ENCODE measurements around the gene IPO4.
"Not testable (repeated sequence)": the region's sequence is repeated elsewhere in the genome, so short reads cannot be mapped to it uniquely, and the experiment has no call there.

The IPO4 gene

GRCh38 chr14:24228902-24229301 lies 40.3 kb upstream of the IPO4 start:
- no peaks in the 10 kb centered on the region for H3K27me3 Mint-ChIP-seq (ENCODE audit: low read depth)
- no peak overlapping the region for H3K4me3 Mint-ChIP-seq
- no peaks in the 10 kb centered on the region for H3K9me3 Mint-ChIP-seq
- peaks cover 12% of the 10 kb centered on the region for H3K36me3 Mint-ChIP-seq (ENCODE audit: low read depth)
- H3K27ac Mint-ChIP-seq, result no peak overlapping the region
- peaks cover 25% of the 10 kb centered on the region for H3K4me1 Mint-ChIP-seq (ENCODE audit: low read depth)

DNA sequence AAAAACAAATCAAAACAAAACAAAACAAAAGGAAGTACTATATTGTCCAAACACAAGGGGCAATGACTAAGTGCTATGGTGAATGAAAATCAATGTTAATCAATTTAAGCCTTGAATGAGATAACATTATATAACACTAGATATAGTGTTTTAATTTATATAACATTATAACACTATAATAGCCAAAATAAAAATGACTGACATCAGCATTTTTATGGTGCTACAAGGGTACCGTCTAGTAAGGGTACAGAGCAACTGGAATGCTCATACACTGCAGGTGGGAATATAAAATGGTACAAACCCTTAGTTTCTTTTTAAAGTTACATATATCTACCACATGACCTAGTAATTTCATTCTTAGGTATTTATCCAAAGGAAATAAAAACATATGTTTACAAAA lies 37.9 kb upstream of the IPO4 start:
- H3K4me3 Mint-ChIP-seq, result no peak overlapping the region
- H3K36me3 Mint-ChIP-seq (ENCODE audit: low read depth), result peaks cover 10% of the 10 kb centered on the region

GRCh38 chr14:24224618-24225071 lies 36.0 kb upstream of the IPO4 start:
- Mint-ChIP-seq H3K4me3 (no peak overlapping the region), H3K36me3 (ENCODE audit: low read depth) (peaks cover 10% of the 10 kb centered on the region), H3K9me3 (no peaks in the 10 kb centered on the region), H3K27ac (no peak overlapping the region), H3K27me3 (ENCODE audit: low read depth) (no peaks in the 10 kb centered on the region), H3K4me1 (ENCODE audit: low read depth) (peaks cover 13% of the 10 kb centered on the region)

More for the DNA sequence above, 37.9 kb upstream of the IPO4 start:
- Mint-ChIP-seq H3K9me3 (no peaks in the 10 kb centered on the region), H3K27ac (no peak overlapping the region), H3K27me3 (ENCODE audit: low read depth) (no peaks in the 10 kb centered on the region), H3K4me1 (ENCODE audit: low read depth) (peaks cover 17% of the 10 kb centered on the region)

GRCh38 chr14:24222987-24223386 lies 34.4 kb upstream of the IPO4 start:
- not testable (repeated sequence) for H3K9me3 Mint-ChIP-seq; H3K27me3 Mint-ChIP-seq (ENCODE audit: low read depth); H3K4me3 Mint-ChIP-seq; H3K27ac Mint-ChIP-seq
- Mint-ChIP-seq H3K4me1 (ENCODE audit: low read depth) (peaks cover 11% of the 10 kb centered on the region), H3K36me3 (ENCODE audit: low read depth) (peaks cover 11% of the 10 kb centered on the region)

- Mint-ChIP-seq H3K36me3 (ENCODE audit: low read depth) (peaks cover 9% of the 10 kb centered on the region), H3K4me3 (no peak overlapping the region), H3K9me3 (no peaks in the 10 kb centered on the region), H3K27ac (no peak overlapping the region), H3K4me1 (ENCODE audit: low read depth) (peaks cover 21% of the 10 kb centered on the region), H3K27me3 (ENCODE audit: low read depth) (no peaks in the 10 kb centered on the region)
Measured at GRCh38 chr14:24219521-24219920, 30.9 kb upstream of the IPO4 start.

DNA sequence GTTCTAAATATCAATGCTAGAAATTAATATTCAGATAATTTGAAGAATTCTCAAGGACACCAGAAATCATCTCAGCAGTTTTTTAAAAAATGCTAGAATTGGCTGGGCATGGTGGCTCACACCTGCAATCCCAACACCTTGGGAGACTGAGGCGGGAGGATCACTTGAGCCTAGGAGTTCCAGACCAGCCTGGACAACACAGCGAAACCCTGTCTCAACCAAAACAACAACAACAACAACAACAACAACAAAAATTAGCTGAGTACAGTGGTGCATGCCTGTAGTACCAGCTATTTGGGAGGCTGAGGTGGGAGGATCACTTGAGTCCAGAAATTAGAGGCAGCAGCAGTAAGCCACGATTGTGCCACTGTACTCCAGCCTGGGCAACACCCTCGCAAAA lies 30.5 kb upstream of the IPO4 start:
- no peak overlapping the region for H3K27ac Mint-ChIP-seq
- H3K27me3 Mint-ChIP-seq (ENCODE audit: low read depth), result no peaks in the 10 kb centered on the region
- no peak overlapping the region for H3K4me3 Mint-ChIP-seq
- H3K4me1 Mint-ChIP-seq (ENCODE audit: low read depth), result peaks cover 24% of the 10 kb centered on the region
- H3K9me3 Mint-ChIP-seq, result no peaks in the 10 kb centered on the region
- H3K36me3 Mint-ChIP-seq (ENCODE audit: low read depth), result peaks cover 7% of the 10 kb centered on the region

- H3K9me3 Mint-ChIP-seq; H3K4me3 Mint-ChIP-seq; H3K27me3 Mint-ChIP-seq (ENCODE audit: low read depth): not testable (repeated sequence)
- Mint-ChIP-seq H3K36me3 (ENCODE audit: low read depth) (peaks cover 12% of the 10 kb centered on the region), H3K27ac (peak overlapping the region; percentile 39), H3K4me1 (ENCODE audit: low read depth) (peaks cover 35% of the 10 kb centered on the region)
Measured at GRCh38 chr14:24216876-24217275, 28.3 kb upstream of the IPO4 start.

- peak overlapping the region; percentile 95 for H3K4me3 Mint-ChIP-seq
- no peaks in the 10 kb centered on the region for H3K27me3 Mint-ChIP-seq (ENCODE audit: low read depth)
Measured at GRCh38 chr14:24216345-24216699, 27.7 kb upstream of the IPO4 start.

DNA sequence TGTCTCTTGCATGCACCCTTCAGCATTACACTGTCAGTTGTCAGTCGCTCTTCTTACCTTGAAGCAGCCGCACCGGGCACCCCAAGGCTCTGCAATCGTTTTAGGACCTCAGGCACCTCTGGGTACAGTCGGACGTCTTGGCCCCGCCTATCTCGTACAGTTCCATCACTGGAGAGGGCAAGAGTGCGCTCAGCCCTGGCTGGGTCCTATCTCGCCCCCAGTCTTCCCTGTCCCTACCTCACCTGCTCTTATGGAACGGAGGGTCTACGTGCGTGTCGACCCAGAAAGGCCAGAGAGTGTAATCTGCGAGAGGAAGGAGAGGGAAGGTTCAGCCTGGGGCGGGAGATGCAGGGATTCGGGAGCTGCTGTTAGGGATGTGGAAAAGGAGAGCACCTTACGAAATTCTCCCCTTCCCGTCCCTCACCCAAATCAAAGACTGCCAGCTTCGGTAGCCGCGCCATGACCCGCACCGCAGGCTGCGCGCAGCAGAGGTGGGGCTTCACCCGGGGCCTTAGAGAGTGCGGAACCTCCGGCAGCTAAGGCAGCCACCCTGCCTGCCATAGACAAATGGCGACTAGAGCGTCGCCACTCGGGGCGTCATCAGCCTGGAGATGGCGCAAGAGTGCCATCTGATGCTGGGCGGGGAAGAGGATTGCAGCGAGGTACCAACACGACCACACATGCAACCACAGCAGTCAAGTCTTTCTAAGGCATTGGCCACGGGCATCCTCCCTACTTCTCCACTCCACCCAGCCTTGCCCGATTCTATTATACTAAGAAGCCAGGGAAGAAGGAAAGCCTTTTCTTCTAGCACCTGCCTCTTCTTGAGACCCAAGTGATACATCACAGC lies 27.1 kb upstream of the IPO4 start, which contains the start of gene MDP1:
Gene MDP1 (minus strand): TSS at position 572 of the 850 bp plus-strand sequence. CDS start 111 bp downstream, at position 461.
- Mint-ChIP-seq H3K9me3 (no peaks in the 10 kb centered on the region), H3K4me1 (ENCODE audit: low read depth) (peaks cover 40% of the 10 kb centered on the region), H3K4me3 (peak within 1 kb of the TSS; percentile 95), H3K27ac (peak within 1 kb of the TSS; percentile 99), H3K27me3 (ENCODE audit: low read depth) (no peaks in the 10 kb centered on the region), H3K36me3 (ENCODE audit: low read depth) (peaks cover 19% of the 10 kb centered on the region)

More at GRCh38 chr14:24216345-24216699, 27.7 kb upstream of the IPO4 start:
- peaks cover 39% of the 10 kb centered on the region for H3K4me1 Mint-ChIP-seq (ENCODE audit: low read depth)
- peak overlapping the region; percentile 99 for H3K27ac Mint-ChIP-seq
- H3K9me3 Mint-ChIP-seq, result no peaks in the 10 kb centered on the region
- H3K36me3 Mint-ChIP-seq (ENCODE audit: low read depth), result peaks cover 17% of the 10 kb centered on the region

- Mint-ChIP-seq H3K4me3 (peak overlapping the region; percentile 96), H3K9me3 (no peaks in the 10 kb centered on the region), H3K4me1 (ENCODE audit: low read depth) (peaks cover 42% of the 10 kb centered on the region), H3K27me3 (ENCODE audit: low read depth) (no peaks in the 10 kb centered on the region), H3K36me3 (ENCODE audit: low read depth) (peaks cover 33% of the 10 kb centered on the region), H3K27ac (peak overlapping the region; percentile 99)
Measured at GRCh38 chr14:24213866-24214662, 25.4 kb upstream of the IPO4 start.

DNA sequence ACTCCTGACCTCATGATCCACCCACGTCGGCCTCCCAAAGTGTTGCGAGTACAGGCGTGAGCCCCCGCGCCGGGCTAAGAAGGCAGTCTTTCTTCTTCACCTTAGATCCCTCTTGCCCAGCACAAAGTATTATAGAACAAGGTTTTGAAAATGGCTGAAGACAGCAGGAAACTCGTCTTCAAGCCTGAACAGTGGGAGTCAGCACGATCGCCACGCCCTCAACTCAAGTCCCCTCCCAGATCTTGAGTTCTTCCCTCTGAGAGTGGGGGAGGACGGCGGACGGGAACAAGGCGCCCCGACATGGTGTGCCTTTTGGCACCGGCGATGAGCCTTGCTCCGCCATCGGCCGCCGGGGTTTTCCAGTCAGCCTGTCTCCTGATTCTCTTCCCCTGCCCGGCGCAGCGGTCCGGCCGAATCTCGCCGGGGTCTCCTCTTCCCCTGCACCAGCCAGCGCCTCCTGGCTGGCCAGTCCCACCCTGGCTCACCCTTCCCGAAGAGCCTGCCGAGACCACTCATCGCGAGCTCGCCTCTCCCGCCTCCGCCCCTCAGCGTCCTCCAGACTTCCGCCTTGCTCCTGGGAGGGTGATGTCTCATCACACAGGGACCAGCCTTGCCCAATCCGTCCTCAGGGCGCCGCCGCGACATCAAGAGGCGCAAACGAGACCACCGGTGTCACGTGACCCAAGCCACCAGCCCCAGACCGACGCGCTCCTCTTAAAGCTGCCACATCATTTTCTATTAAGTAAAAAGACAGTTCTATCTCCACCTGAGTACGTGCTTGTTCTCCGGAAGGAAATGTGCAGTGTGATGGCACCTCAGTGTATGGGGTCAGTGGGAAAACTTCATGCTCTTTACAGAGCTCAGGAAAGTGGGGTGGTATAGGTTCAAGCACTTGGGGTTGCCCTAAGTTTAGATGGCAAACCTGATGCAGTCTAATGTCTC lies 24.6 kb upstream of the IPO4 start, which contains the start of gene CHMP4A:
Gene CHMP4A (minus strand): TSS at position 565 of the 942 bp plus-strand sequence. CDS start 49 bp downstream, at position 516.
- H3K4me1 Mint-ChIP-seq (ENCODE audit: low read depth), result peaks cover 42% of the 10 kb centered on the region

DNA sequence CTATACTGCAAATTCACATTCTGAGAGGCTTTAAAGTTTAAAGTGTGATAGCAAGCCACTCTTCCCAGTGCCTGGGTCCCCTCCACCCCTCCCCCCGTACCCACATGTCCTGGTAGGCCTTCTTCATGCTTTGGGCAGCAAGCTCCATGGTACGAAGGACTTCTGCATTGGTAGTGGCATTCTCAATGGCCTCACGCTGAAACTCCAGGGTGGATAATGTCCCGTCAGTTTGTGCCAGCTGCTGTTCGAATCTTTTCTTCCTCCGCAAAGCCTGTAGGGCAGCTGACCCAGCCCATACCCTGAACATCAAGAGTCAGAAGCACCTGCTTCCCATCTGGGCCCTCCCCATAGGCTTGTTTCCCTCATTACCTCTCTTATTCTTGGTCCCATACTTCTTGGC lies 22.7 kb upstream of the IPO4 start:
- H3K4me3 Mint-ChIP-seq, result peak overlapping the region; percentile 23
- no peaks in the 10 kb centered on the region for H3K27me3 Mint-ChIP-seq (ENCODE audit: low read depth)
- H3K27ac Mint-ChIP-seq, result peak overlapping the region; percentile 70
- H3K36me3 Mint-ChIP-seq (ENCODE audit: low read depth), result peaks cover 46% of the 10 kb centered on the region
- peaks cover 39% of the 10 kb centered on the region for H3K4me1 Mint-ChIP-seq (ENCODE audit: low read depth)
- no peaks in the 10 kb centered on the region for H3K9me3 Mint-ChIP-seq

More for the DNA sequence above, 24.6 kb upstream of the IPO4 start, which contains the start of gene CHMP4A:
- H3K9me3 Mint-ChIP-seq, result no peaks in the 10 kb centered on the region
- H3K36me3 Mint-ChIP-seq (ENCODE audit: low read depth), result peaks cover 37% of the 10 kb centered on the region
- peak within 1 kb of the TSS; percentile 96 for H3K4me3 Mint-ChIP-seq
- peak within 1 kb of the TSS; percentile 99 for H3K27ac Mint-ChIP-seq
- no peaks in the 10 kb centered on the region for H3K27me3 Mint-ChIP-seq (ENCODE audit: low read depth)

- Mint-ChIP-seq H3K36me3 (ENCODE audit: low read depth) (peaks cover 63% of the 10 kb centered on the region), H3K9me3 (peaks cover 5% of the 10 kb centered on the region), H3K4me3 (no peak overlapping the region), H3K4me1 (ENCODE audit: low read depth) (peaks cover 17% of the 10 kb centered on the region), H3K27me3 (ENCODE audit: low read depth) (no peaks in the 10 kb centered on the region), H3K27ac (no peak overlapping the region)
Measured at GRCh38 chr14:24207625-24208024, 19.0 kb upstream of the IPO4 start.

GRCh38 chr14:24207104-24207551 lies 18.5 kb upstream of the IPO4 start:
- H3K4me3 Mint-ChIP-seq, result no peak overlapping the region
- H3K27me3 Mint-ChIP-seq (ENCODE audit: low read depth), result no peaks in the 10 kb centered on the region
- peaks cover 17% of the 10 kb centered on the region for H3K4me1 Mint-ChIP-seq (ENCODE audit: low read depth)
- H3K27ac Mint-ChIP-seq, result peak overlapping the region; percentile 52
- H3K9me3 Mint-ChIP-seq, result peaks cover 7% of the 10 kb centered on the region
- peaks cover 67% of the 10 kb centered on the region for H3K36me3 Mint-ChIP-seq (ENCODE audit: low read depth)
